Prostate gland (tissue), 2 donors: Measurements from ENCODE around the gene PLOD3.

Experiments
- POLR2AphosphoS5 ChIP-seq: sonication (generic); formaldehyde crosslinking; IDR thresholded peaks from one replicate; pipeline ENCODE4 v1.6.1; 2017; ENCODE audit warnings: antibody characterized with exemption
- TF ChIP-seq, protein P1 (sequence below), 4 experiments: fragments of 200-600 bp in 2 of 4; fragments of 450-650 bp in 2 of 4; sonication (generic) in 2 of 4; IDR thresholded peaks; 1 replicate in 3 of 4; 2 replicates in 1 of 4; pipeline ENCODE4 v1.5.1; 2016 to 2019; ENCODE audit warnings: antibody characterized with exemption in 4 of 4, mild to moderate bottlenecking in 2 of 4, moderate library complexity in 2 of 4

DNA sequence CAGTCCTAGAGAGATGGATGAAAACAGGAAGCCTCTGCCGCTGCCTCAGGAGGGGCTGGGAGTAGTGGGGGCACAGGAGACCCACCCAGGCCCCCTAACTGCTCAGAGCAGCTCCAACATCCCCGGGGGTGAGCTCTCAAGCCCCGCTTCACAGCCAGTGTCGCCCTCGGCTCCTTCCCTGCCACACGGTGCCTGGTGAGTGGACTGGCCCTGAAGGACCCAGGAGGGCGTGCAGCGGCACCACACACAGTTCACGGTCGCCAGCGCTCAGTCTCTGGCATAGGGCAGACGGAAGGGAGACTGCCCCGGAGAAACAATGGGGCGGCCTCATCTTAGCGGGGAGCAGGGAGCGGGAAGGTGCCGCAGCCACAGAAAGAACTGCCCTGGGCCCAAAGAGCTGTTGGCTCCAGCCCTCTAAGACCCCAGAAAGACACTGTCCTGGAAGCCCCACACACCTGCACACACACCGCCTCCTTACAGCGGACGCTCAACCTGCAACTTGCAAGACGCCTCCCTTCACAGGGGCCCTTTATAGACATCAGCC, 19.0 kb upstream of the PLOD3 start:
- TF ChIP-seq, protein P1, sequence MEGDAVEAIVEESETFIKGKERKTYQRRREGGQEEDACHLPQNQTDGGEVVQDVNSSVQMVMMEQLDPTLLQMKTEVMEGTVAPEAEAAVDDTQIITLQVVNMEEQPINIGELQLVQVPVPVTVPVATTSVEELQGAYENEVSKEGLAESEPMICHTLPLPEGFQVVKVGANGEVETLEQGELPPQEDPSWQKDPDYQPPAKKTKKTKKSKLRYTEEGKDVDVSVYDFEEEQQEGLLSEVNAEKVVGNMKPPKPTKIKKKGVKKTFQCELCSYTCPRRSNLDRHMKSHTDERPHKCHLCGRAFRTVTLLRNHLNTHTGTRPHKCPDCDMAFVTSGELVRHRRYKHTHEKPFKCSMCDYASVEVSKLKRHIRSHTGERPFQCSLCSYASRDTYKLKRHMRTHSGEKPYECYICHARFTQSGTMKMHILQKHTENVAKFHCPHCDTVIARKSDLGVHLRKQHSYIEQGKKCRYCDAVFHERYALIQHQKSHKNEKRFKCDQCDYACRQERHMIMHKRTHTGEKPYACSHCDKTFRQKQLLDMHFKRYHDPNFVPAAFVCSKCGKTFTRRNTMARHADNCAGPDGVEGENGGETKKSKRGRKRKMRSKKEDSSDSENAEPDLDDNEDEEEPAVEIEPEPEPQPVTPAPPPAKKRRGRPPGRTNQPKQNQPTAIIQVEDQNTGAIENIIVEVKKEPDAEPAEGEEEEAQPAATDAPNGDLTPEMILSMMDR (IDR thresholded peaks at IDR 0.05) = no peak
- TF ChIP-seq POLR2AphosphoS5 = no peak
